H9 (cell line): Measurements from ENCODE around the gene SEMA3A. TPM values are rescaled to one million over a fixed set of nuclear protein-coding genes. Genes with fewer than 3 reads are reported as not detected.

ENCODE experiments used
- DNase-seq: peaks from one replicate; pipeline ENCODE4 v3.0.0-alpha.2; 2017
- H2AFZ ChIP-seq: one replicate; pipeline ENCODE4 v1.6.1; 2013; ENCODE audit warnings: mild to moderate bottlenecking, low read length, control low read depth, moderate library complexity
- H2AK5ac ChIP-seq: 2 replicates; pipeline ENCODE4 v1.6.1; 2013; ENCODE audit warnings: low read length, control low read depth, mixed read lengths; ENCODE audit not compliant: insufficient read length
- H2BK120ac ChIP-seq: one replicate; pipeline ENCODE4 v1.6.1; 2013; ENCODE audit warnings: low read depth, mild to moderate bottlenecking, low read length, control low read depth, inconsistent platforms; ENCODE audit not compliant: poor library complexity, severe bottlenecking
- H2BK12ac ChIP-seq: 2 replicates; pipeline ENCODE4 v1.6.1; 2013; ENCODE audit warnings: low read length, control low read depth, mixed read lengths, low read depth; ENCODE audit not compliant: insufficient read length
- H2BK15ac ChIP-seq: 2 replicates; pipeline ENCODE4 v1.6.1; 2013; ENCODE audit warnings: low read depth, low read length, control low read depth
- H2BK20ac ChIP-seq: one replicate; pipeline ENCODE4 v1.6.1; 2013; ENCODE audit warnings: low read depth, mild to moderate bottlenecking, low read length, control low read depth, inconsistent platforms; ENCODE audit not compliant: poor library complexity, severe bottlenecking
- H2BK5ac ChIP-seq: 2 replicates; pipeline ENCODE4 v1.6.1; 2013; ENCODE audit warnings: low read length, control low read depth, mixed read lengths; ENCODE audit not compliant: insufficient read length
- H3K14ac ChIP-seq: 2 replicates; pipeline ENCODE4 v1.6.1; 2013; ENCODE audit warnings: low read length, control low read depth; ENCODE audit not compliant: insufficient read depth
- H3K18ac ChIP-seq: 2 replicates; pipeline ENCODE4 v1.6.1; 2013; ENCODE audit warnings: low read depth, mild to moderate bottlenecking, mixed read lengths, low read length, control low read depth; ENCODE audit not compliant: insufficient read length
- H3K23ac ChIP-seq: 2 replicates; pipeline ENCODE4 v1.6.1; 2013; ENCODE audit warnings: low read length, control low read depth, mixed read lengths, low read depth; ENCODE audit not compliant: insufficient read length
- H3K23me2 ChIP-seq: 2 replicates; pipeline ENCODE4 v1.6.1; 2013; ENCODE audit warnings: low read depth, mild to moderate bottlenecking, mixed read lengths, low read length, control low read depth; ENCODE audit not compliant: insufficient read length, poor library complexity, severe bottlenecking
- H3K27ac ChIP-seq: 2 replicates; pipeline ENCODE4 v1.5.1; 2013; ENCODE audit warnings: low read length, control low read depth, mixed read lengths, low read depth; ENCODE audit not compliant: insufficient read length
- H3K27me3 ChIP-seq: 2 replicates; pipeline ENCODE4 v1.6.1; 2013; ENCODE audit warnings: low read length, control low read depth, inconsistent platforms; ENCODE audit not compliant: insufficient read depth
- H3K4ac ChIP-seq: 2 replicates; pipeline ENCODE4 v1.6.1; 2013; ENCODE audit warnings: low read depth, mild to moderate bottlenecking, control low read depth, inconsistent platforms, low read length, moderate library complexity
- H3K4me1 ChIP-seq: 2 replicates; pipeline ENCODE4 v1.6.1; 2013; ENCODE audit warnings: low read length, control low read depth, inconsistent platforms; ENCODE audit not compliant: insufficient read depth
- H3K4me2 ChIP-seq: 2 replicates; pipeline ENCODE4 v1.6.1; 2013; ENCODE audit warnings: low read length, control low read depth, mixed read lengths; ENCODE audit not compliant: insufficient read length, insufficient read depth
- H3K56ac ChIP-seq: 2 replicates; pipeline ENCODE4 v1.6.1; 2013; ENCODE audit warnings: low read depth, mild to moderate bottlenecking, mixed read lengths, low read length, control low read depth; ENCODE audit not compliant: insufficient read length
- H3K79me1 ChIP-seq: 2 replicates; pipeline ENCODE4 v1.6.1; 2013; ENCODE audit warnings: low read depth, mild to moderate bottlenecking, moderate library complexity, low read length, control low read depth, inconsistent platforms; ENCODE audit not compliant: insufficient read depth, poor library complexity, severe bottlenecking
- H3K79me2 ChIP-seq: 2 replicates; pipeline ENCODE4 v1.6.1; 2013; ENCODE audit warnings: low read length, control low read depth, inconsistent platforms; ENCODE audit not compliant: insufficient read depth
- H3K9ac ChIP-seq: 2 replicates; pipeline ENCODE4 v1.6.1; 2013; ENCODE audit warnings: low read length, control low read depth, mixed read lengths; ENCODE audit not compliant: insufficient read length; ENCODE audit errors: extremely low read depth
- H3K9me3 ChIP-seq: one replicate; pipeline ENCODE4 v1.6.1; 2013; ENCODE audit warnings: low read depth, low read length, inconsistent platforms; ENCODE audit not compliant: control insufficient read depth
- H3T11ph ChIP-seq: one replicate; pipeline ENCODE4 v1.6.1; 2013; ENCODE audit warnings: mild to moderate bottlenecking, low read length, control low read depth, inconsistent platforms
- H4K20me1 ChIP-seq: one replicate; pipeline ENCODE4 v1.6.1; 2013; ENCODE audit not compliant: control insufficient read depth, insufficient read length, insufficient read depth
- H4K5ac ChIP-seq: 2 replicates; pipeline ENCODE4 v1.6.1; 2013; ENCODE audit warnings: low read depth, mild to moderate bottlenecking, mixed read lengths, low read length, control low read depth; ENCODE audit not compliant: insufficient read length
- H4K8ac ChIP-seq: replicated peaks from 2 replicates; pipeline ENCODE4 v1.6.1; 2013; ENCODE audit warnings: low read length, control low read depth, mixed read lengths, low read depth; ENCODE audit not compliant: insufficient read length
- H4K91ac ChIP-seq: 2 replicates; pipeline ENCODE4 v1.6.1; 2013; ENCODE audit warnings: low read depth, mild to moderate bottlenecking, moderate library complexity, mixed read lengths, low read length, control low read depth; ENCODE audit not compliant: insufficient read length
- H3K27ac Mint-ChIP-seq, 3 experiments: 2 replicates in 2 of 3; 3 replicates in 1 of 3; pipeline ENCODE4 v1.8.0; 2020 to 2021; ENCODE audit warnings: mixed read lengths in 3 of 3, mild to moderate bottlenecking in 1 of 3, moderate library complexity in 1 of 3
- H3K27me3 Mint-ChIP-seq: 2 replicates; pipeline ENCODE4 v1.8.0; 2021; ENCODE audit warnings: low read depth, mild to moderate bottlenecking, moderate library complexity, mixed read lengths
- H3K36me3 Mint-ChIP-seq, 3 experiments: 2 replicates in 2 of 3; 3 replicates in 1 of 3; pipeline ENCODE4 v1.8.0; 2020 to 2021; ENCODE audit warnings: low read depth in 3 of 3, mixed read lengths in 3 of 3; ENCODE audit not compliant: insufficient read depth in 1 of 3
- H3K4me1 Mint-ChIP-seq, 2 experiments: 2 replicates each; pipeline ENCODE4 v1.8.0; 2020; ENCODE audit warnings: mixed read lengths in 2 of 2
- H3K4me3 Mint-ChIP-seq, 2 experiments: 2 replicates in 1 of 2; 3 replicates in 1 of 2; pipeline ENCODE4 v1.8.0; 2020 to 2021; ENCODE audit warnings: mild to moderate bottlenecking in 2 of 2, mixed read lengths in 2 of 2, moderate library complexity in 1 of 2
- H3K9me3 Mint-ChIP-seq, 2 experiments: 2 replicates in 1 of 2; 3 replicates in 1 of 2; pipeline ENCODE4 v1.8.0; 2020; ENCODE audit warnings: mild to moderate bottlenecking in 2 of 2, mixed read lengths in 2 of 2, moderate library complexity in 1 of 2
- WGBS: extraction: QIAGEN DNeasy Blood & Tissue Kit; methylation state at CpG from one replicate; pipeline ENCODE4 v1.1.7; 2013; ENCODE audit warnings: missing lambda C conversion rate, low lambda C conversion rate, mixed read lengths; ENCODE audit not compliant: insufficient read length; ENCODE audit errors: extremely low coverage; 5-methylcytosine and 5-hydroxymethylcytosine counted together
- total RNA-seq: library from RNA; stranded (reverse); gene quantifications from 2 replicates; pipeline ENCODE4 v1.2.1, GENCODE V29; 2021
- TF ChIP-seq, protein P1 (sequence below): fragments of 200-600 bp; sonication (generic); conservative IDR thresholded peaks from 3 replicates; pipeline ENCODE4 v1.8.0; 2021; ENCODE audit warnings: antibody characterized with exemption, mild to moderate bottlenecking

The SEMA3A gene
- total RNA-seq, 1 experiment from 2014 or later: 60.0 TPM

DNA sequence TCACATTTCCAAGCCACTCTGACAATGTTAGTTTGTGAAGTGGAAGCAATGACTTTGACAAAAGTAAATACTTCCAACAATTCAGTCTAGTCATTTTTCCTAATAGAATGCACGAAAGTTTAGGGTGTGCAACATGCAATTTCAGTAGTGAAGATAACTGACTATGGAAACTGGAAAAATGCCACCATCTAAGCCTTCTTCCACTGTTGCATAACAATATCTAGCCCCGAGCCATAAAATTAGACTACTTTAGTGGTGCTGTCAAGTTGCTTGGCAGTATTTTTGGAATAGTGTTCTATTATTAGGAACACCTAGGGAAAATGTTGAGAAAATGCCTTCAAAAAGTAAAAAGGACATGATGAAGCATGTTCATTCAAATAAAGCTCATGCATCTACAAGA is 17.9 kb downstream of the SEMA3A start:
- Histone ChIP-seq H3K4me2 (no peak overlapping the region), H3K4ac (no peak overlapping the region), H2BK120ac (no peak overlapping the region), H3K79me2 (peaks cover 3% of the 10 kb centered on the region; the same call in 1 of the 2 replicates), H2BK5ac (no peak overlapping the region), H2BK12ac (no peak overlapping the region), H4K8ac (no peak overlapping the region), H2AK5ac (no peak overlapping the region), H4K5ac (no peak overlapping the region), H3K14ac (no peak overlapping the region), H3K18ac (no peak overlapping the region), H2BK15ac (no peak overlapping the region), H3K56ac (no peak overlapping the region), H3K27ac (no peak overlapping the region), H3K27me3 (no peaks in the 10 kb centered on the region), H3K9ac (no peak overlapping the region), H3K9me3 (peaks cover 9% of the 10 kb centered on the region), H2AFZ (no peak overlapping the region), H3K4me1 (no peaks in the 10 kb centered on the region), H4K91ac (no peak overlapping the region), H3K23me2 (no peaks in the 10 kb centered on the region), H3T11ph (no peak overlapping the region), H3K79me1 (peaks cover 2% of the 10 kb centered on the region), H4K20me1 (no peaks in the 10 kb centered on the region), H2BK20ac (no peak overlapping the region), H3K23ac (no peak overlapping the region)
- no peaks in the 10 kb centered on the region for H3K27me3 Mint-ChIP-seq
- WGBS: no CpG with 5 or more reads among the region's 2 CpGs
- TF ChIP-seq, protein P1, sequence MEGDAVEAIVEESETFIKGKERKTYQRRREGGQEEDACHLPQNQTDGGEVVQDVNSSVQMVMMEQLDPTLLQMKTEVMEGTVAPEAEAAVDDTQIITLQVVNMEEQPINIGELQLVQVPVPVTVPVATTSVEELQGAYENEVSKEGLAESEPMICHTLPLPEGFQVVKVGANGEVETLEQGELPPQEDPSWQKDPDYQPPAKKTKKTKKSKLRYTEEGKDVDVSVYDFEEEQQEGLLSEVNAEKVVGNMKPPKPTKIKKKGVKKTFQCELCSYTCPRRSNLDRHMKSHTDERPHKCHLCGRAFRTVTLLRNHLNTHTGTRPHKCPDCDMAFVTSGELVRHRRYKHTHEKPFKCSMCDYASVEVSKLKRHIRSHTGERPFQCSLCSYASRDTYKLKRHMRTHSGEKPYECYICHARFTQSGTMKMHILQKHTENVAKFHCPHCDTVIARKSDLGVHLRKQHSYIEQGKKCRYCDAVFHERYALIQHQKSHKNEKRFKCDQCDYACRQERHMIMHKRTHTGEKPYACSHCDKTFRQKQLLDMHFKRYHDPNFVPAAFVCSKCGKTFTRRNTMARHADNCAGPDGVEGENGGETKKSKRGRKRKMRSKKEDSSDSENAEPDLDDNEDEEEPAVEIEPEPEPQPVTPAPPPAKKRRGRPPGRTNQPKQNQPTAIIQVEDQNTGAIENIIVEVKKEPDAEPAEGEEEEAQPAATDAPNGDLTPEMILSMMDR: no peak
- H3K4me1 Mint-ChIP-seq: peaks cover 2 to 4% of the 10 kb centered on the region in 2 experiments; a peak in 2 of 4 replicates
- H3K27ac Mint-ChIP-seq: no peak overlapping the region; a peak in 1 of 7 replicates
- no peak overlapping the region for H3K4me3 Mint-ChIP-seq
- peaks cover 31 to 35% (median 33%) of the 10 kb centered on the region in 3 experiments for H3K36me3 Mint-ChIP-seq
- no peak for DNase-seq
- H3K9me3 Mint-ChIP-seq: peaks cover 18 to 22% of the 10 kb centered on the region in 2 experiments
